Dendritic cell treated with granulocyte-macrophage colony-stimulating factor and Interleukin-4, amounts not matched to agents 40 ng/mL and 50 ng/mL, for 4 days (primary cell): ENCODE measurements around the gene DNAH2.

Experiments
- H3K27ac Mint-ChIP-seq: one replicate; pipeline ENCODE4 v1.8.0; 2022; ENCODE audit warnings: mild to moderate bottlenecking, mixed read lengths
- H3K27me3 Mint-ChIP-seq: one replicate; pipeline ENCODE4 v1.8.0; 2022; ENCODE audit warnings: mild to moderate bottlenecking, mixed read lengths
- H3K36me3 Mint-ChIP-seq: one replicate; pipeline ENCODE4 v1.8.0; 2022; ENCODE audit warnings: low read depth, mixed read lengths
- H3K4me1 Mint-ChIP-seq: one replicate; pipeline ENCODE4 v1.8.0; 2022; ENCODE audit warnings: low read depth, mixed read lengths
- H3K4me3 Mint-ChIP-seq: one replicate; pipeline ENCODE4 v1.8.0; 2022; ENCODE audit warnings: mild to moderate bottlenecking, moderate library complexity, mixed read lengths
- H3K9me3 Mint-ChIP-seq: one replicate; pipeline ENCODE4 v1.8.0; 2022; ENCODE audit warnings: mixed read lengths
- intact Hi-C: fragments of 100-400 bp; cut with micrococcal nuclease; formaldehyde crosslinking; loops from one replicate; pipeline ENCODE4 v1.15.0; 2022

Gene DNAH2

GRCh38 chr17:7849751-7850504, 132.4 kb downstream of the DNAH2 start:
- Mint-ChIP-seq H3K27me3 (no peaks in the 10 kb centered on the region), H3K4me3 (no peak overlapping the region), H3K27ac (no peak overlapping the region), H3K9me3 (no peaks in the 10 kb centered on the region), H3K36me3 (no peaks in the 10 kb centered on the region), H3K4me1 (peaks cover 69% of the 10 kb centered on the region)
- intact Hi-C loops, result loop anchor here (2.0 to 10.0 kb wide), 3 partner anchors 15 to 305 kb away; partner anchors contain the start of genes KDM6B and PER1

GRCh38 chr17:7850701-7851437, 133.3 kb downstream of the DNAH2 start:
- peaks cover 63% of the 10 kb centered on the region for H3K4me1 Mint-ChIP-seq
- intact Hi-C loops, result loop anchor here (1.0 to 5.0 kb wide), 3 partner anchors 16 to 104 kb away; partner anchors contain the start of gene KDM6B
- peak overlapping the region; percentile 31 for H3K27ac Mint-ChIP-seq
- H3K9me3 Mint-ChIP-seq, result no peaks in the 10 kb centered on the region
- no peak overlapping the region for H3K4me3 Mint-ChIP-seq
- no peaks in the 10 kb centered on the region for H3K36me3 Mint-ChIP-seq
- no peaks in the 10 kb centered on the region for H3K27me3 Mint-ChIP-seq

GRCh38 chr17:7851438-7852261, 134.1 kb downstream of the DNAH2 start:
- Mint-ChIP-seq H3K4me1 (peaks cover 55% of the 10 kb centered on the region), H3K9me3 (no peaks in the 10 kb centered on the region), H3K4me3 (peak overlapping the region; percentile 20), H3K27ac (peak overlapping the region; percentile 31), H3K27me3 (no peaks in the 10 kb centered on the region), H3K36me3 (no peaks in the 10 kb centered on the region)
- intact Hi-C loops, result loop anchor here (1.0 to 5.0 kb wide), 3 partner anchors 17 to 104 kb away; partner anchors contain the start of gene KDM6B

DNA sequence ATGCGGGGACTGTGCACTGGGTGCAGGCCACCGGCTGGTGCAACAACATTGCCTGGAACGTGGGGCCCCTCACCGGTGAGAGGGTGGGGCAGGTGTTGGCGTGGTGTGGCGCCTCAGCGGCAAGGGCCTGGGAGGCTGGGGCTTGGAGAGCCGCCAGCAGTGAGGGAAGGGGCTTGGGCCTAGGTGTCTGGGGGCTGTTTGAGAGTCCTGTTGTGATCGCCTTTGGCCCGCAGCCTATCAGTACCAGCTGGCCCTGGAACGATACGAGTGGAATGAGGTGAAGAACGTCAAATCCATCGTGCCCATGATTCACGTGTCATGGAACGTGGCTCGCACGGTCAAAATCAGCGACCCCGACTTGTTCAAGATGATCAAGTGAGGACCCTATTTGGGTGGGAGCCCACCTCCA, 134.7 kb downstream of the DNAH2 start:
- Mint-ChIP-seq H3K36me3 (no peaks in the 10 kb centered on the region), H3K27ac (no peak overlapping the region), H3K4me1 (peaks cover 49% of the 10 kb centered on the region), H3K4me3 (no peak overlapping the region), H3K27me3 (no peaks in the 10 kb centered on the region), H3K9me3 (no peaks in the 10 kb centered on the region)
- intact Hi-C loops, result loop anchor here (5.0 kb wide), 1 partner anchor 105 kb away; no protein-coding TSS in a partner anchor

DNA sequence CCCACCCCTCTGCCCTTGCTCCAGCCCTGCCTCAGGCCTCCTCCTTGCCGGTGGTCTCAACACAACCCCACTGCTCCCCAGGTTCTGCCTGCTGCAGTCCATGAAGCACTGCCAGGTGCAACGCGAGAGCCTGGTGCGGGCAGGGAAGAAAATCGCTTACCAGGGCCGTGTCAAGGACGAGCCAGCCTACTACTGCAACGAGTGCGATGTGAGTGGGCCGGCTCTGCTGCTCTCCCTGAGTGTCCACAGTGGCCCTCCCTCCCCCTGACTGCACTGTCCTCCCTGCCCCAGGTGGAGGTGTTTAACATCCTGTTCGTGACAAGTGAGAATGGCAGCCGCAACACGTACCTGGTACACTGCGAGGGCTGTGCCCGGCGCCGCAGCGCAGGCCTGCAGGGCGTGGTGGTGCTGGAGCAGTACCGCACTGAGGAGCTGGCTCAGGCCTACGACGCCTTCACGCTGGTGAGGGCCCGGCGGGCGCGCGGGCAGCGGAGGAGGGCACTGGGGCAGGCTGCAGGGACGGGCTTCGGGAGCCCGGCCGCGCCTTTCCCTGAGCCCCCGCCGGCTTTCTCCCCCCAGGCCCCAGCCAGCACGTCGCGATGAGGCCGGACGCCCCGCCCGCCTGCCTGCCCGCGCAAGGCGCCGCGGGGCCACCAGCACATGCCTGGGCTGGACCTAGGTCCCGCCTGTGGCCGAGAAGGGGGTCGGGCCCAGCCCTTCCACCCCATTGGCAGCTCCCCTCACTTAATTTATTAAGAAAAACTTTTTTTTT, 135.6 kb downstream of the DNAH2 start:
- H3K36me3 Mint-ChIP-seq, result no peaks in the 10 kb centered on the region
- intact Hi-C loops, result loop anchor here (5.0 kb wide), 1 partner anchor 106 kb away; no protein-coding TSS in a partner anchor
- H3K4me3 Mint-ChIP-seq, result no peak overlapping the region
- no peaks in the 10 kb centered on the region for H3K27me3 Mint-ChIP-seq
- H3K9me3 Mint-ChIP-seq, result no peaks in the 10 kb centered on the region
- no peak overlapping the region for H3K27ac Mint-ChIP-seq
- H3K4me1 Mint-ChIP-seq, result peaks cover 44% of the 10 kb centered on the region

DNA sequence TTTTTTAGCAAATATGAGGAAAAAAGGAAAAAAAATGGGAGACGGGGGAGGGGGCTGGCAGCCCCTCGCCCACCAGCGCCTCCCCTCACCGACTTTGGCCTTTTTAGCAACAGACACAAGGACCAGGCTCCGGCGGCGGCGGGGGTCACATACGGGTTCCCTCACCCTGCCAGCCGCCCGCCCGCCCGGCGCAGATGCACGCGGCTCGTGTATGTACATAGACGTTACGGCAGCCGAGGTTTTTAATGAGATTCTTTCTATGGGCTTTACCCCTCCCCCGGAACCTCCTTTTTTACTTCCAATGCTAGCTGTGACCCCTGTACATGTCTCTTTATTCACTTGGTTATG, 136.1 kb downstream of the DNAH2 start:
- no peaks in the 10 kb centered on the region for H3K36me3 Mint-ChIP-seq
- no peak overlapping the region for H3K27ac Mint-ChIP-seq
- H3K27me3 Mint-ChIP-seq, result no peaks in the 10 kb centered on the region
- H3K4me3 Mint-ChIP-seq, result no peak overlapping the region
- no peaks in the 10 kb centered on the region for H3K9me3 Mint-ChIP-seq
- H3K4me1 Mint-ChIP-seq, result peaks cover 41% of the 10 kb centered on the region
- intact Hi-C loops, result loop anchor here (5.0 kb wide), 1 partner anchor 106 kb away; no protein-coding TSS in a partner anchor

DNA sequence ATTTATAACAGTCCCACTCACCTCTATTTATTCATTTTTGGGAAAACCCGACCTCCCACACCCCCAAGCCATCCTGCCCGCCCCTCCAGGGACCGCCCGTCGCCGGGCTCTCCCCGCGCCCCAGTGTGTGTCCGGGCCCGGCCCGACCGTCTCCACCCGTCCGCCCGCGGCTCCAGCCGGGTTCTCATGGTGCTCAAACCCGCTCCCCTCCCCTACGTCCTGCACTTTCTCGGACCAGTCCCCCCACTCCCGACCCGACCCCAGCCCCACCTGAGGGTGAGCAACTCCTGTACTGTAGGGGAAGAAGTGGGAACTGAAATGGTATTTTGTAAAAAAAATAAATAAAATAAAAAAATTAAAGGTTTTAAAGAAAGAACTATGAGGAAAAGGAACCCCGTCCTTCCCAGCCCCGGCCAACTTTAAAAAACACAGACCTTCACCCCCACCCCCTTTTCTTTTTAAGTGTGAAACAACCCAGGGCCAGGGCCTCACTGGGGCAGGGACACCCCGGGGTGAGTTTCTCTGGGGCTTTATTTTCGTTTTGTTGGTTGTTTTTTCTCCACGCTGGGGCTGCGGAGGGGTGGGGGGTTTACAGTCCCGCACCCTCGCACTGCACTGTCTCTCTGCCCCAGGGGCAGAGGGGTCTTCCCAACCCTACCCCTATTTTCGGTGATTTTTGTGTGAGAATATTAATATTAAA, 136.7 kb downstream of the DNAH2 start:
- H3K27me3 Mint-ChIP-seq, result no peaks in the 10 kb centered on the region
- peaks cover 36% of the 10 kb centered on the region for H3K4me1 Mint-ChIP-seq
- no peaks in the 10 kb centered on the region for H3K36me3 Mint-ChIP-seq
- intact Hi-C loops, result loop anchor here (5.0 kb wide), 1 partner anchor 107 kb away; no protein-coding TSS in a partner anchor
- H3K9me3 Mint-ChIP-seq, result no peaks in the 10 kb centered on the region
- no peak overlapping the region for H3K4me3 Mint-ChIP-seq
- no peak overlapping the region for H3K27ac Mint-ChIP-seq

DNA sequence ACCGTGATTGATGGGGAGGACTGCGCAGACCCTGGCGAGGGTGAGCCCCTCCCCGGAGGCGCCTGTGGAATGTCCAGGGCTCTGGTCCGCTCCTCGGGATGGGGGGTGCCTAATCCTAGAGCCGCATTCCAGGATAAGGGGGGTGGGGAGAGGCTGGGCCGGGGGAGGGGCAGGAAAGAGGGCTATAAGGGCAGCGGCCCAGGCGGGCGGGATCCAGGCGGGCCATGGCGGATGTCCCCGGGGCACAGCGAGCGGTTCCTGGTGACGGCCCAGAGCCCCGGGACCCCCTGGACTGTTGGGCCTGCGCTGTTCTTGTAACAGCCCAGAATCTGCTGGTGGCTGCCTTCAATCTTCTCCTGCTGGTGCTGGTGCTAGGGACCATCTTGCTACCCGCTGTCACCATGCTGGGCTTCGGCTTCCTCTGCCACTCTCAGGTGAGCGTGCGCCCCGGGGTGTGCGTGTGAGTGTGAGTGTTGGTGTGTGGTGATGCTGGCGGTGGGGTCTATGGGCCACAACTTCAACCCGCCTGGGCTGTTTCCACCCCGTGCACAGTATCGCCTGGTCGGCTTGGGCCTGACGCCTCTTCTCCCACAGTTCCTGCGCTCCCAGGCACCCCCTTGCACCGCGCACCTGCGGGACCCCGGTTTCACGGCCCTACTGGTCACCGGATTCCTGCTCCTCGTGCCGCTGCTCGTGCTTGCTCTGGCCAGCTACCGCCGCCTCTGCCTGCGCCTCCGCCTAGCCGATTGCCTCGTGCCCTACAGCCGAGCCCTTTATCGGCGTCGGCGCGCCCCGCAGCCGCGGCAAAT, 137.5 kb downstream of the DNAH2 start, which contains the start of gene TMEM88:
Gene TMEM88, plus strand, starts transcription at position 216 of the 809 bp plus-strand sequence. Its CDS starts 9 bp downstream, at position 225.
- Mint-ChIP-seq H3K27ac (no peak within 1 kb of the TSS), H3K27me3 (no peaks in the 10 kb centered on the region), H3K4me3 (no peak within 1 kb of the TSS), H3K36me3 (no peaks in the 10 kb centered on the region), H3K4me1 (peaks cover 27% of the 10 kb centered on the region), H3K9me3 (no peaks in the 10 kb centered on the region)
- intact Hi-C loops, result loop anchor here (5.0 kb wide), 1 partner anchor 108 kb away; no protein-coding TSS in a partner anchor

DNA sequence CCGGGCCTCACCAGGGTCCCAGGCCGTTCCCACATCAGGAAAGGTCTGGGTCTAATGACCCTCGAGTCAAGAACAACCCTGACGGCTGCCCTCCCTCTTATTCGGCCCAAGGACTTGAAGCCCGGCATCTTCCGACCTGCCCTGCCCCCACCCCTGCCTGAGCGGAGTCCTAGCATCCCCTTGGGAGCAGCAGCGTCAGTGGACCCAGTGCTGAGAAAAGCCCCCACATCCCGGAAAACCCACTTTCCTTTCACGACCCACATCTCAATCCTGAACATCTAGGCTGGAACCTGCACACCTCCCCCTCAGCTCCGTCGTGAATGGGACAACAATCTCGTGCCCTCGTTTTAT, 138.1 kb downstream of the DNAH2 start:
- no peaks in the 10 kb centered on the region for H3K36me3 Mint-ChIP-seq
- no peak overlapping the region for H3K27ac Mint-ChIP-seq
- no peaks in the 10 kb centered on the region for H3K27me3 Mint-ChIP-seq
- no peaks in the 10 kb centered on the region for H3K9me3 Mint-ChIP-seq
- peaks cover 22% of the 10 kb centered on the region for H3K4me1 Mint-ChIP-seq
- intact Hi-C loops, result loop anchor here (2.0 kb wide), 1 partner anchor 13 kb away; no protein-coding TSS in a partner anchor
- H3K4me3 Mint-ChIP-seq, result no peak overlapping the region

GRCh38 chr17:7856011-7856810, 138.7 kb downstream of the DNAH2 start:
- Mint-ChIP-seq H3K4me3 (no peak overlapping the region), H3K36me3 (no peaks in the 10 kb centered on the region), H3K27me3 (no peaks in the 10 kb centered on the region), H3K4me1 (peaks cover 16% of the 10 kb centered on the region), H3K9me3 (no peaks in the 10 kb centered on the region), H3K27ac (no peak overlapping the region)
- intact Hi-C loops, result loop anchor here (2.0 kb wide), 1 partner anchor 13 kb away; no protein-coding TSS in a partner anchor
